Midbrain (tissue), 1 donor: ENCODE results near the gene SOX6.
"Not testable (repeated sequence)": the region's sequence is repeated elsewhere in the genome, so short reads cannot be mapped to it uniquely, and the experiment has no call there.

Experiments used
- DNase-seq: peaks from one replicate; lab custom pipeline; 2025; lab: John Stamatoyannopoulos, UW

SOX6 gene

GRCh38 chr11:16356057-16356760 lies at the start of gene SOX6:
Gene SOX6 (minus strand): TSS chr11:16356546. CDS start chr11:16341248, 15,298 bp downstream.
- peak; percentile 36 for DNase-seq

GRCh38 chr11:16404781-16405285 lies 48.5 kb upstream of the SOX6 start:
- no peak for DNase-seq

GRCh38 chr11:16403851-16404250 lies 47.5 kb upstream of the SOX6 start:
- no peak for DNase-seq

GRCh38 chr11:16403448-16403803 lies 47.1 kb upstream of the SOX6 start:
- DNase-seq: no peak

- peak; percentile 79 for DNase-seq
These were observed 46.5 kb upstream of the SOX6 start for GRCh38 chr11:16402654-16403447.

- no peak for DNase-seq
These were observed 41.0 kb upstream of the SOX6 start for GRCh38 chr11:16397390-16397789.

- DNase-seq: no peak
These were observed 39.3 kb upstream of the SOX6 start for GRCh38 chr11:16395601-16396000.

- no peak for DNase-seq
These were observed 38.6 kb upstream of the SOX6 start for GRCh38 chr11:16394947-16395346.

GRCh38 chr11:16393340-16393739 lies 37.0 kb upstream of the SOX6 start:
- no peak for DNase-seq

- no peak for DNase-seq
These were observed 36.3 kb upstream of the SOX6 start for GRCh38 chr11:16392616-16393015.

GRCh38 chr11:16390826-16391225 lies 34.5 kb upstream of the SOX6 start:
- DNase-seq: not testable (repeated sequence)

GRCh38 chr11:16385099-16385498 lies 28.8 kb upstream of the SOX6 start:
- DNase-seq: no peak

GRCh38 chr11:16382638-16383380 lies 26.5 kb upstream of the SOX6 start:
- no peak for DNase-seq

GRCh38 chr11:16382186-16382585 lies 25.8 kb upstream of the SOX6 start:
- no peak for DNase-seq

GRCh38 chr11:16380941-16381568 lies 24.7 kb upstream of the SOX6 start:
- no peak for DNase-seq

GRCh38 chr11:16378906-16379305 lies 22.6 kb upstream of the SOX6 start:
- no peak for DNase-seq

GRCh38 chr11:16377746-16378145 lies 21.4 kb upstream of the SOX6 start:
- DNase-seq: no peak

GRCh38 chr11:16375664-16376063 lies 19.3 kb upstream of the SOX6 start:
- not testable (repeated sequence) for DNase-seq

GRCh38 chr11:16373768-16374167 lies 17.4 kb upstream of the SOX6 start:
- no peak for DNase-seq

- no peak for DNase-seq
These were observed 16.0 kb upstream of the SOX6 start for GRCh38 chr11:16372355-16372754.

- no peak for DNase-seq
These were observed 10.9 kb upstream of the SOX6 start for GRCh38 chr11:16367252-16367651.

- DNase-seq: no peak
These were observed 9.4 kb upstream of the SOX6 start for GRCh38 chr11:16365581-16366228.
